CD4-positive, alpha-beta T cell treated with Interleukin-10 for 1 hour (primary cell): ENCODE results near the gene HNRNPH3.
"Not testable (repeated sequence)": the region's sequence is repeated elsewhere in the genome, so short reads cannot be mapped to it uniquely, and the experiment has no call there.

Experiments used
- DNase-seq: peaks from one replicate; pipeline ENCODE4 v3.0.0-alpha.2; 2020

HNRNPH3 gene, protein sequence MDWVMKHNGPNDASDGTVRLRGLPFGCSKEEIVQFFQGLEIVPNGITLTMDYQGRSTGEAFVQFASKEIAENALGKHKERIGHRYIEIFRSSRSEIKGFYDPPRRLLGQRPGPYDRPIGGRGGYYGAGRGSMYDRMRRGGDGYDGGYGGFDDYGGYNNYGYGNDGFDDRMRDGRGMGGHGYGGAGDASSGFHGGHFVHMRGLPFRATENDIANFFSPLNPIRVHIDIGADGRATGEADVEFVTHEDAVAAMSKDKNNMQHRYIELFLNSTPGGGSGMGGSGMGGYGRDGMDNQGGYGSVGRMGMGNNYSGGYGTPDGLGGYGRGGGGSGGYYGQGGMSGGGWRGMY

DNA sequence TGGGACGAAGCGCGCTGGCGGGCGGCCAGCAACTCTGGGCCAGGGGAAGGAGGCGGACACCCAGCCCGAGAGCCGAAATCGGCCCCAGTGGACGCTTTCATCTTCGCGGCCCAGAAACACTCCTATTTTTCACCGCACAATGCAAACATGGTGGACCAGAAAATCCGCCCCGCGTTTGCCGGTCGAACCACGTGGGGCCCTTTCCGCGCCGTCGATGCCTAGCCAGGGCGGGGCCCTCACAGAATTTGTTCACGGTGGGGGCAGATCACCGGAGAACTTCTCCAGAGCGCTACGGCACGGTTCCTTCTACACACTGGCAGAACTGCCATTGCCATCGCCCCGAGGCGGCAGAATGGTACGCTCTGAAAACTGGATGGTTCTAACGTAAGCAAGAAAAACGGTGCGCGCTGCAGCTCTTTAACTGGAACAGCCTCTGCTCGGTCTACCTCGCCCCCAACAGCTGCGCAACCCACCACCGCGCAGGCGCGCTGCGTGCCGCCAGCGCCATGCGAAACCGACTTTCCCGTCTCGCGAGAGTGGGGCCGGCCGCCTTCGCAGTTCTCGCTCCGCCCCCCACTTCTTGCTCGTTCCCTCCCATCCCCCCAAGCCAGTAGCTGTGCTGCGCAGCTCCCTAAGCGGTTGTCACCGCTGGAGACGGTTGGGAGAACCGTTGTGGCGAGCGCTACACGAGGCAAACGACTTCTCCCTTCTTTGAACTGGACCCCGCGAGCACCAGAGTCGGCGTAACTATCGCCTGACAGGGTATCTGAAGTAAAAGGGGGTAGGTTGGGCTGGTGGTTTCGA, at the start of gene HNRNPH3:
Gene HNRNPH3, plus strand, starts transcription at position 610 of the 804 bp plus-strand sequence. CDS start 5,158 bp downstream, outside the sequence.
- peak; percentile 98 for DNase-seq

DNA sequence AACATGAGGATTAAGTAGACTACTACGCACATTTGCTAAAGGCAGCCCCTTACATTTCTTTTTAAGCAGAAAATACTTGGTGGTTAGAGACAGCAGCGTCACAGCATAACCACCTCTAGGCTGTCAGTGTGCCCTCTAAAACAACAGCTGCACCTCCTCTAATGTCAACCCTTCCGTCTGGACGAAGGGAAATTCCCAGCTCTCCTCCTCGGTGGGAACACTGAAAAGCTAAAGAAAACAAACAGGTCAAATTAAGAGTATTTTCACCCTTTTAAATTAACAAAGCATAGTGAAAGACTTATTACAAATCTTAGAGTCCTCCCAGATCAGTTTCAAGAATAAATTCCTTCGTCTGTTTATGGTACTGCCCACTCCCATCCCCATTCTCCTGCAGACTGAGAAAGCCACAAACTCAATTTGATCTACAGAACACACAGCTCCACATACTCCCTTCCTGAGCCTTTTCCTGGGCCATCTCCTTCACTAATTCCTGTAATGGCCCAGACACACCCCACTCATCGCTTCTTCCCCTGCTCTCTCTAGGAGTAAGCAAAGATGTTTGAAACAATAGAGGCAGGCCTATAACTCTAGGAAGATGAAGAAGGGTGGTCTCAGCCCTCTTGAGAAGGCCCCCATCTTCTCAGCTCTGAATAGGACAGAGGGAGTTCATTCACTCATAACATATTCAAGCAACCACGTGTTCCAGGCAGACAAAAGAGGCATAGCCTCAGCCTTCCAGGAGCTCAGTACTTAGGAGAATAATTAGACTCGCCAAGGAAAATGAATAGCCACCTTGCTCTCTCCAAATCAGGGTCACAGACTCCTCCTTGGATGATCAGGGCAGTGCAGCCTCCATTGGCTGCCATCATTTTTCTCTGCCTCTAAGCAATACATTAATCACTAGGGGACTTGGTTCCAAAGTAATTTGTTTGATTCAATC, 47.5 kb upstream of the HNRNPH3 start:
- DNase-seq: no peak

DNA sequence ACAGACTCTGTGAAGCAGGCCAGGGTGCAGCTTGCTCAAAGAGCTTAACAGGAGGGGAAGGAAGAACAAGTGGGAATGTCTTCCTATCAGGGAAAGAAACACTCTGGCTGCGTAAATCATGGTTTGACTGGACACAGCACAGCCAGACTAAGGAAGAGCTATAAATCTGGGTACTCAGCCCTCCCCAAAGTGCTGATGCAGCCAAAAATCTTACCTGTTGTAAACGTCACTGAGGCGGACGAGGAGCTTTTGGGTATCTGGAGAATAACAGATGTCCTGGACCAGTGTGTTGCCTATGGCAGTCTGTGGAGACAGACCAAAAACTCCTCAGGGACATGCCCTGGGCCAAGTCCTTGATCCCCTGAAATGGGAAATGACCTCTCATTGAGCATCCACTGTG, 43.1 kb upstream of the HNRNPH3 start:
- DNase-seq: no peak

GRCh38 chr10:68290736-68291135, 41.1 kb upstream of the HNRNPH3 start:
- DNase-seq: no peak

DNA sequence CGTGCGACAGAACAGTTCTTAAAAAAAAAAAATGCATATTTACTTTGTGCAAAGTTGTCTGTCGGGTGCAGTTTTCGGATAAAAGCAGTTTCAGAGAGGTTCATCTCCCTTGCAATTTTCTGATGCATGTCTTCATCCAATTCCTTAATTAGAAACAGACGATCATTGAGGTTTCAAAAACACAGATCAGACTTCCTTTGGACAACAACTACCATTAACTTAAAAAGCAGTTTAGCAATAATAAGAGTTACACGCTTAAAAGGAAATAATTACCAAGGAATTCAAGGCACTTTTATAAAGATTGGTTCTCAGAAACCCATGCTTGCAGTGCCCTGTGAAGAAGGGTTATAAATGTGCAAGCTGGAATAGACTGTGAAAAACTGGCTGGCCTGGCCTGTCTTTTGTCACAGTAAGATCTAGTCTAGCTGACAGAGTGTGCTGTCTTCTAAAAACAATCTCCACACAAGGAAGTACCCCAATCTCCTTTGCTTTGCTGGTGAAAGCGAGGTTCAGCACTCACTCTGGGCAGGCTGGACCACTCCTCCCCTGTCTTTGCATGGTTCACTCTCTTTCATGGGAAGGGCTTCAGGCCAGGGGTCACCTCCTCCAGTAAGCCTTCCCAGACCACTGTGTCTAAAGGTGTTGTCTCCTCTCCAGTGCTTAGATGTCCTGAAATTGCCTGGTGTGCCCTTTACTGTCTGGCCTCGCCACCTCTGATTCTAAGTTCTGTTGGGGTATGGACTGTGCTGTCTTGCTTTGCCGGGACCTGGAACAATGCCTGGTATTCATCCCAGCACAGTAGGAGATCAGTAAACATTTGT, 34.8 kb upstream of the HNRNPH3 start:
- DNase-seq: no peak

- no peak for DNase-seq
Observed at GRCh38 chr10:68301301-68301700, 30.6 kb upstream of the HNRNPH3 start.

GRCh38 chr10:68301790-68302502, 29.9 kb upstream of the HNRNPH3 start:
- peak; percentile 39 for DNase-seq

DNA sequence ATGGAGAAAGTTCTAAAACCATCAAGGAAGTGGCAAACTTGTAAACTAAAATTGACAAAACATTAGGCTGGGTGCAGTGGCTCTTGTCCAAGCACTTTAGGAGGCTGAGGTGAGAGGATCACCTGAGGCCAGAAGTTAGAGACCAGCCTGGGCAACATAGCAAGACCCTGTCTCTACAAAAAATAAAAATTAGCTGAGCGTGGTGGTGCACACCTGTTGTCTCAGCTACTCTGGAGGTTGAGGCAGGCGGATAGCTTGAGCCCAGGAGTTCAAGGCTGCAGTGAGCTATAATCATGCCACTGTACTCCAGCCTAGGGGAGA, 29.4 kb upstream of the HNRNPH3 start:
- no peak for DNase-seq

- DNase-seq: no peak
Observed at GRCh38 chr10:68302871-68303270, 29.0 kb upstream of the HNRNPH3 start.

- DNase-seq: no peak
Observed at GRCh38 chr10:68303849-68304412, 27.9 kb upstream of the HNRNPH3 start.

DNA sequence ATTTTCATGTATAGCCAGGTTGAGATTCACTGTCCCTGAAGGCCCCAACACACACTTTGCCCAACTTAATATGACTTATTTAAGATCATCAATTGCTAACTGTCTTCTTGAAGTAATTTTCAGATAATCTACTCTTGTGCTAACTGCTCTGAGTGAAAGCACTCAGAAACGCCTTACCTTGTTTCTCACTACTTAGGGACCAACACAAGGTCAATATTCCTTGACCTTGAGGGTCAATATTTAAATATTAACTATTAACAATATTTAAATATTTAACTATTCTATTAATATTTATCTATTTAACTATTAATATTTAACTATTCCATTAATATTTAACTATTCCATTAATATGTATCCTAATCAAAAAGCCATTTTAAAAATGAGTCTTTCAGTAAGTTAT, 26.0 kb upstream of the HNRNPH3 start:
- no peak for DNase-seq

DNA sequence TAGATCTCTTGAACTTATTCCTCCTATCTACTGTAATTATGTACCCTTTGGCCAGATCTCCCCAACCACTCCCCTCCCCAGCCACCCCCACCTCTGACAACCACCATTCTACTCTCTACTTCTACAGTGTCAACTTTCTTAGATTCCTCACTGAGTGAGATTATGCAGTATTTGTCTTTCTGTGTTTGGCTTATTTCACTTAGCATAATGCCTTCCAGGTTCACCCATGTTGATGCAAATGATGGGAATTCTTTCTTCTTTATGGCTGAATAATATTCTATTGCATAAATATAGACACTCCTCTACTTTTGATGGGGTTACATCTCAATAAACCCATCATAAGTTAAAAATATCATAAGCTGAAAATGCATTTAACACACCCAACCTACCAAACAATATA, 21.3 kb upstream of the HNRNPH3 start:
- DNase-seq: no peak

DNA sequence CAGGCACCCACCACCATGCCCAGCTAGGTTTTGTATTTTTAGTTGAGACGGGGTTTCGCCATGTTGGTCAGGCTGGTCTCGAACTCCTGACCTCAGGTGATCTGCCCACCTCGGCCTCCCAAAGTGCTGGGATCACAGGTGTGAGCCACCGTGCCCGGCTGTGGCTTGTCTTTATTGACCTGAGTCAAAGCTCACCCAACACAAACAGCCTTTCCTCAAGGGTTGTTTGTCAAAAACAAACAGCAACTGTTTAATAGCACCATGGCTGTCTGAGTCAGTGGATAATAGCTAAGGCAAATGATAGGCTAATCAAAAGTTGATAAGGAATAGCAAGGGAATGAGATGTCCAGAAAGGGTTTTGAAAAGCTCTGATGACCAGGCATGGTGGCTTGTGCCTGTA, 16.9 kb upstream of the HNRNPH3 start:
- DNase-seq: not testable (repeated sequence)

- DNase-seq: no peak
Observed at GRCh38 chr10:68315582-68315981, 16.3 kb upstream of the HNRNPH3 start.

DNA sequence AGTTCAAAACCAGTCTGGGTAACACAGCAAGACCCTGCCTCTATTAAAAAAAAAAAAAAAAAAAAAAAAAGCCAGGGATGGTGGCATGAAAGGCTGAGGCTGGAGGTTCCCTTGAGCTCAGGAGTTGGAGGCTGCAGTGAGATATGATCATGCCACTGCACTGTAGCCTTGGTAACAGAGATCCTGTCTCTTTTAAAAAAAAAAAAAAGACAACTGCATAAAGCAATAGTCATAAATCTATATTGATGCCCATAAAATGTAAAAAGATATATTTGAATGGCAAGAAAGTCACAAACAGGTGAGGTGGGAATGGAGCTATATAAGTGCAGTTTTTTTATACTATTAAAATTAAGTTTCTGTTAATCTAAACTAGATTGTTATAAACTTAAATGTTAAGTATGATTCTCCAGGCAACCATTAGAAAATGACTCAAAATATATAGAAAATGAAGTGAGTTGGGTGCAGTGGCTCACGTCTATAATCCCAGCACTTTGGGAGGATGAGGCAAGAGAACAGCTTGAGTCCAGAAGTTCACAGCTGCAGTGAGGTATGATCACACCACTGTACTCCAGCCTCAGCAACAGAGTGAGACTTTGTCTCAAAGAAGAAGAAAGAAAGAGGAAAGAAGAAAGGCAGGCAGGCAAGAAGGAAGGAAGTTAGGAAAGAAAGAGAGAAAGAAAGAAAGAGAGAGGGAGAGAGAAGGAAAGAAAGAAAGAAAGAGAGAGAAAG, 13.4 kb upstream of the HNRNPH3 start:
- DNase-seq: no peak

DNA sequence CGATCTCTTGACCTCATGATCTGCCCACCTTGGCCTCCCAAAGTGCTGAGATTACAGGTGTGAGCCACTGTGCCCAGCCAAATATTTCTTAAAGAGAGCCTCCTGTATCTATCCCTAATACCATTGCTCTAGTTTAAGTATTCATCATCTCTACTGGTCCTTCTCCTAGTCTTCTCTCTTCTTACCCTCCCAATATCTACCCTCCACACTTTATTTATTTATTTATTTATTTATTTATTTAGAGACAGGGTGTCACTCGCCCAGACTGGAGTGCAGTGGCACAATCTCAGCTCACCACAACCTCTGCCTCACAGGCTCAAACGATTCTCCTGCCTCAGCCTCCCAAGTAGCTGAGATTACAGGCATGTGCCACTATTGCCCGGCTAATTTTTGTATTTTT, 7.5 kb upstream of the HNRNPH3 start:
- not testable (repeated sequence) for DNase-seq

DNA sequence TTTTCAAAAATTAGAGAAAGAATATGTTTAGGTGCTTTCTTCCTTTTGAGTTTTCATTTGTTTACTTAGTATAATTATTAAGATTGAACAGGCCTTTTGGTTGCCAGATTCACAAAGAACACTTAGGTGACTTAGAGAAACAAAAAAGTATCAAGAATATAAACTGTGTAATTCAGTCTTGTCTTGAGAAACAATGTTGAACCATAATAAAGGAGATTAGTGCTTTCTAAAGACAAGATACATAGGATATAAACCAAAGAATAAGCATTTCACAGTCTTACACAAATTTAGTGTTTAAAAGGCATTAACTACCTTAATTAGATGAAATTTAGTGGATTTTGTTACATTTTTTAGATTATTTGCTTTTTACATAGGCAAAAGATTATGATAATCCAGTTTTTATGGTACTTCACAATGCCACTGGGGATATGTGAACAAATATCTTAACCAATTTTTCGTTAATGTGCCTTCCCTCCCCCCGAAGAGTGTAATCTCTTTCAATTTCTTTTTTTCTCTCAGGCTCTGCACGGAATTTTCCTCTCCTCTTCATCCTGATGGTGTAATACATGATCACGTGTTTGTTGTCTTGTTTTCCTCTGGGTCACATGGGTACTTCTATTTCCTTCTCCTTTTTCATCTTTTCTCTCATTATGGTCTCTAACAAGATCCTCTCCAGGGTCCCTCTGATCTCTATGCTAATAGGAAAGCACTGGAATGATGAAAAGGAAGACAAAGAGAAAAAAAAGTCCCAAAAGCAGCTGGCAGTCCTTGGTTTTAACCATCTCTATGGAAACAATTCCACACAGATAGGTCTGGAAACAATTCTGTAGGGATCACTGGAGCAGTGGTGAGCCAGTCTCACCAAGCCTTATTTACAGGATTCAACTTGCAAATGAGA, 3.7 kb upstream of the HNRNPH3 start:
- DNase-seq: no peak

DNA sequence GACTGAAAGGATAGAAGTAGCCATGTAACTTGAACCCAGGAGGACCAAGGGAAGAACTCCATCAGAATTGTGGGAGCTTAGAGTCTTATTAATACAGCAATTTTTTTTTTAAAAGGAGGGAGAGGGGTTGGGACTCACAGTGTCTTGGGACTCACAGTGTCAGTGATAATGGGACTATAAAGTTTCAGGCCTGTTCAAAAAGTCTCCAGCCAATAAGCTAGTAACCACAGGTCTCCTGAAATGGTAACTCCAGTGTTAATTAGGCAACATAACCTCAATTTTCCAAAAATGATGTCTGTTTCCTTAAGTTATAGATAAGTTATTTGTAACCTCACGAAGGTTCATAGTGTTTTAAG, 2.4 kb upstream of the HNRNPH3 start:
- DNase-seq: no peak

DNA sequence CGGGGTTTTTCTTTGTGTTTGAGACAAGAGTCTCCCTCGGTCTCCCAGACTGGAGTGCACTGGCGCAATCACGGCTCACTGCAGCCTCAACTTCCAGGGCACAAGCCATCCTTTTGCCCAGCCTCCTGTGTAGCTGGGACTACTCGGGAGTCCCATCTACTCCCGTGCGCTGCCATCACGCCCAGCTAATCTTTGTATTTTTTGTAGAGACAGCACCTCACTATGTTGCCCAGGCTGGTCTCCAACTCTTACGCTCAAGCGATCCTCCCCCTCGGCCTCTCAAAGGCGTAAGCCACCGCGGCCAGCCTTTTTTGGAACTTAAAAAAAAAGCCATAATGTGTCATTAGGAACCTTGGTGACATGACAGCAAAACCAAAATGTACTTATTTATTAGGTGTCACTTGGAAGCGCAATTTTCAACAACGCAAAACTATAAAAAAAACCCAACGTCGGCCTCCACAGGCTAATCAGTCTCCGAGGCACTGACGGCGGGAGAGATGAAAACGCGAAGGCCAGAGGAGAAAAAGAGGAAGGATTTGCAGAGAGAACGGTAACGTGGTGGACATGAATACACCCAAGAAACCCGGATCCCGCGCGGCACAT, 911 bp upstream of the HNRNPH3 start:
- DNase-seq: no peak
